CD1c-positive myeloid dendritic cell (primary cell): ENCODE data around the gene DPYSL3.

Experiments used
- DNase-seq: peaks from one replicate; pipeline ENCODE4 v3.0.0-alpha.2; 2016; ENCODE audit errors: extremely low spot score

DPYSL3 gene

DNA sequence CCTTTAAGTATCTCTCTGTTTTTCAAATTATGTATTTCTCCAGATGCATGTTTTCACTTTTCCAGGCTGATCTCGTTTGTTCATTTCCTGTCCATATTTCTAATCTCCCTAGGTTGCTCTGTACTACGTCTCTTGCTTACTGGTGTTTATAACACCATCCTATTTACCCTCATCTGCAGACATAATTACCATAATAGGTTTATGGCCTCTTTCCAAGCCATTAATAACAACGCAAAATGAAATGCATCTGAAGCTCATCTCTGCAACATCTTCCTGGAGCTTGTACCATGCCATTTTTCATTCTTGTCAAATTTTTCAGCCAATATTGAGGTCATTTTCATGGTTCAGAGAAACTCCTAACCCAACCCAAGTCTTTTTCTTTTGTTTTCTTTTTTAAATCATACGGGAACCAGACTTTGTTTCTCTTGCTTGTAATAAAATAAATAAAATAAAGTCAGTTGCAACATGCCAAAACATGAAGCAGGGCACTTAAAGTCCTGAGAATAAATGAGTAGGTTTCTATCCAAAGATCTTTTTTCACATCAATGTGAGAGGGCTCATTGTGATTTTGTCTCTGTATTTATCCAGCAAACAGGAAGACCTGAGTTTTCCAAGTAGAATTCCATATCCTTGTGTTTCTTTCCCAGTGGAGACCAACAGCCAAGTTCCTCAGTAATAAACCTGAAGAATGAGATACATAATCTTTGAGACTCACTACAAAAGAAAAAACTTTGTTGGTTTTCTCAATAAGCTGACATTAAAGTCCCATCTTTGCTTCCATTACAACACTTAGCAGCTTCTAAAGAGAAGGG is 37.0 kb downstream of the DPYSL3 start:
- DNase-seq: no peak

DNA sequence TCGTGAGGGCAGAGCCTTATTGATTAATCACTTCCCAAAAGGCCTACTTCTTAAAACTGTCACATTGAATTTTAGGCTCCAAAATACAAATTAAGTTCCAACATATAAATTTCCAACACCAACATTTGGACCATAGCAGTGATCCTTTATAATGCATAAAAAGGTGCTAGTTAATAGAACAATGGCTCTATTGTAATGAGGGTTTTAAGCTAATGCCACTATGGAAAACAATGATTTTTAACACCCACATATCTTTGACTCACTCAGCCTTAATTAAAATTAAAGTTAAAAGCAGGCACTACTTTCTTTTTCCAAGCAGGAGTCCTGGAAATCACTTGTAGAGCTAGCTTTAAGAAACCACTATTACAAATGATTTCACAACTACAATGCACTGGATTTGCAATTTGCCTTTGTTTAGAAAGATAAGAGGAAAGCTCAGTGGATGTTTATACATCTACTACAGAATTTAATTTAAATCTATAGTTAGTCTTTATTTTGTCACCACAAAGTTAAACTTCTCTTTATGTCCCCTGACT is 41.8 kb downstream of the DPYSL3 start:
- DNase-seq: no peak

DNA sequence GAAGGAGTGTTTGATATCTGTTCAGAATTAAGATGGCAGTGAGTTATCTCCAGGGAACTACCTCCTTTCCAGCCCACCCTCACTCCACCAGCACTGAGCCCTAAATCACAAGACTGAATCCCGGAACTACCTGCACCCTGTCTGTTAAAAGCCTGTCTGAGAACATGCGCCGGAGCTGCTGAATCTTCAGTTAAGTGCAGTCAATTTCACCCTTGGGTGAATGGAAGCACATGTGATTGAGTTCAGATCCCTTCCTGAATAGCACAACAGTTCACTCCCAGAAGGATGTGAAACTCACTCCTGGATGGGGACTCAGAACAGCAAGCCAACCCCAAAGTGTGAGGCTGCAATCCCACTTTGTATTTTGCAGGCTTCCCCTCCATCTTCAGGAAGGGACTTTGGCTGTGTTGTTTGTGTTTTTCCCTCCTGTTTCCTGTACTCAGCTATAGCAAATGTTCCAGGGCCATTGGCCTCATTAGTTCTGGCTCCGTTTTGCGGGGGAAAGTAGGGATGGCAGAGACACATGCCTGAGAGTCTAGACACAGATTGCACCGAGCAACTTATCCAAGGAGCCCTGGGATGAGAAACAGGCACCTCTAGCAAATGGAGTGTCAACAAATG is 43.4 kb downstream of the DPYSL3 start:
- DNase-seq: no peak

DNA sequence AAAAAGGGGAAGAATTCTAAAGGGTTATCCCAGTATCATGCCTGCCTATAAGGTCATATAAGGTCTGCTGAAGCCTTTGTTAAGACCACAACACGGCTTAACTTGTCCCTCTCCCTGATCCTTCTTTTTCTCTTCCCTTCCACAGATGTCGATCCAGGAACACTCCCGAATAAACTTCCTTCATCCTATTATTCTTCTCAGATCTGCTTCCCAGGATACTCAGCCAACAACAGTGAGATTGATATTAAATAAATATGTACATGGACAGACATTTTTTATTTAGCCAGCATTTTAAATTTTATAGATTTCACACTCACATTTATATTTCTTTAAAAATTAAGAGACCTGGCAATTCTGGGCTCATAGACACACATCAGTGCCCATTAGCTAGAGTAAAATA is 44.1 kb downstream of the DPYSL3 start:
- no peak for DNase-seq

DNA sequence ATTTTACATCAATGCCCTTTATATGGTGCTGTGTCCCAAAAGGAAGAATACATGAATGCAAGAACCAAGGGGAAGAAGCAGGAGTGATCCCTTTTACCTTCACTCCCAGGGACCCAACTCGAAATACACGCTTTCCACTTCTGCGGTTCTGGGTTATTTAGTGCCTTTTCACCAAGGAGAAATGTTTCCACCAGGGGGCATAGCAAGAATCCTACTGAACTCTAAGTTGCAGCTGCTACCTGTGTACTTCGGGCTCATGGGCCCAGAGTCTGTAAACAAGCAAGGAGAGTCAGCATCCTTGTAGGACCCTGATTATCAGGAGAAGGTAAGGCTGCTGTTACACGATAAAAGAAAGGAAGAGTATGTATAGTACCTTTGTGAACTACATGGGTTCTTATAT is 45.7 kb downstream of the DPYSL3 start:
- DNase-seq: peak; percentile 34

DNA sequence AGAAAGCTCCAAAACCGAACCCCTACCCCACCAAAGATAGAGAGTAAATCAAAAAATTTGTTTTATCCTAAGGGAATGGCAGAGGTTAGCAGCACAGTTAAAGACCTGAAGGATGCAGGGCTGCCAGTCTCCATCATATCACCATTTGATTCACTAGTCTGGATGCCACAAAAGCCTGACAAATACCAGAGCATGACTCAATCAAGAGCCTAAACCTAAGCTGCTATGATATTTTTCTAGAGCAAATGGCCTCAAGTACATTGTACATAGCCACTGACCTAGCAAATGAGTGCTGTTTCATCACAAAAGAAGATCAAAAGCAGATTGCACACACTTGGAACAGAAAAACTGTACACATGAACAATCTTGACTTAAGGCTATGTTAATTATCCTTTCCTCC is 48.0 kb downstream of the DPYSL3 start:
- no peak for DNase-seq

DNA sequence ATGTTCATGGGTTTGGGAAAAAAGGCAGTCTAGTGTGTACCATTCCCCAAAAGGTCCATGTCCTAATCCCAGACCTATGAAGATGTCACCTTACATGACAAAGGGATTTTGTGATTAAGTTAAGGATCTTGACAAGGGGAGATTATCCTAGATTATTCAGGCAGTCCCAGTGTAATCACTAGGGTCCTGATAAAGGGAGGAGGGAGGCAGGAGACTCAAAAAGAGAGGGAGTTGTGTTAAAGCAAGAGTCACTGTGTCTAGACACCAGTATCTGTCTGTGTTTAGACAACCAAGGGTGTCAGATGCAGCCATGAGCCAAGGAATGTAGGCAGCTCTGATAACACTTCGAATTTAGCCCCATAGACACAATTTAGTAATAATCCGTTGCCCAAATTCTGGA is 49.5 kb downstream of the DPYSL3 start:
- no peak for DNase-seq

DNA sequence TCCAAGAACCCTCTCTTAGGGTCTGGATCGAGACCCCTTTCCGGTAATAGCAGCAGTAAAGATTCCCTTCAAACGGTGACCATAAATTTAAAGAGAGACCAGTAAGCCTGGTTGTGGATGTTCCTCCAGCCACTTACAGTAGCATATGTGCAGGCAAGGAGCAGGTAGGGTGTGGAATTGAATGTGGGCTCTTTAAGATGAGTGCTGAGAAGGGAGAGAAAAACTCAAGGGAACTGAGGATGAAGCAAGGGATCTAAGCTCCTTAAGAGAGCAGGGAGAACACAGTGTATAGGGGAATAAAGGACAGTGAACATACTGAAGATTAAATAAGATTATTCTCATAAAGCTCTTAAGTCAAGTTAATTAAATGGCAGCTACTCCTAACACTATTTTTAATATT is 51.3 kb downstream of the DPYSL3 start:
- DNase-seq: no peak

DNA sequence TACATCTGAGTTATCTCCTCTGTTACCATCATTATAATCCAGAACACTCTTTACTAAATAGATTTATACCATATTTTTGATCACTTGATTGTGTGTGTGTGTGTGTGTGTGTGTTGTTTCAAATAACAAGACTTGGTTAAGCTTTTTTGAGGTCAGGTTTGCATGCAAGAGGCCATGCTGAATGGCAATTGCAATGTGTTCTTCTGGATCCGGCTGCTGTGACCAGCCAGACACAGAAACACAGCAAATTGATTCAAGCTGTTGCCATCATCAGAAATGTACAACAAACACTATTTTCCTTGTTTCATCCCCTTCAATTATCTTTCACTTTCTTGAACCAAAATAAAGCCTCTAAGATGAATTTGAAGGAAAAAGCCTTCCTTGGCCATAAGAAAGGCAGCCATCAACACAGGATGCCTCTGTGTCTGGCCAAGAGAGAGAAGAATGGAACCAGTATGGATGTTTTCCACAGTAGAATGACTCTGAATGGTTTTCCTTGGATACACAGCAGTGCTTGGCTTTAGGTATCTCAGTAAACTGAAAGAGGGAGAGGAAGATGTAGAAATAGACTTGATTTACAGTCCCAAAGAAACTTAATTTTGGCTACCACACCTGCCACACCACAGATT is 53.9 kb downstream of the DPYSL3 start:
- no peak for DNase-seq

DNA sequence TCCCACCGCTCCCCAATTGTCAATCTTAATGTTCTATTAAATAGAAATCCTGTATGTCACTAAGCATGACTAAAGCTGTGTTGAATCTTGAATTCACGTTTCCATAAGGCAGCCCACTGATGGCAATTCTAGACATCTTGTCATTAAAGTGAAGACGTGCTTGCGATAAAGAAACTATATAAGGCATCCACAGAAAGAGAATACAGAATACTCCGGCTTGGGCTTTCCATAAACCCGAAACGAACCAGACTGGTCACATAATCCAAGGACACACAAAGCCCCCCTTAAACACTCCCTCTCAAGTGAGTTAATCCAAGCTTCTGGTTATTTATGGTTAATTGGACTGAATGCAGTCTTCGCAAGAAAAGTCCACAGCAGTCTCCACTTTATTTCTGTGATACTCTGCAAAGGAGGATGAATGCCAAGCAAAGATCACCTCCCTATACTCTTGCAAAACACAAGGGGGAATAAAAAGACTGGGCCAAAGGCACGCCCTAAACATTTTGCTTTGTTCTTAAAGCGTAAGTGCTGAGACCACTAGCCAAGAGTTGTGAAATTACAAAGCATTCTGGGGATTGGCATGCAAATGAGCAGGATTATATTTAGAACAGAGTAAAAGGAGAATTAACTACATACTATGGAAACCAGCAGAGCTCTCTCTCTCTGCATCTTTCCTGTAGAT is 54.7 kb downstream of the DPYSL3 start:
- DNase-seq: no peak

DNA sequence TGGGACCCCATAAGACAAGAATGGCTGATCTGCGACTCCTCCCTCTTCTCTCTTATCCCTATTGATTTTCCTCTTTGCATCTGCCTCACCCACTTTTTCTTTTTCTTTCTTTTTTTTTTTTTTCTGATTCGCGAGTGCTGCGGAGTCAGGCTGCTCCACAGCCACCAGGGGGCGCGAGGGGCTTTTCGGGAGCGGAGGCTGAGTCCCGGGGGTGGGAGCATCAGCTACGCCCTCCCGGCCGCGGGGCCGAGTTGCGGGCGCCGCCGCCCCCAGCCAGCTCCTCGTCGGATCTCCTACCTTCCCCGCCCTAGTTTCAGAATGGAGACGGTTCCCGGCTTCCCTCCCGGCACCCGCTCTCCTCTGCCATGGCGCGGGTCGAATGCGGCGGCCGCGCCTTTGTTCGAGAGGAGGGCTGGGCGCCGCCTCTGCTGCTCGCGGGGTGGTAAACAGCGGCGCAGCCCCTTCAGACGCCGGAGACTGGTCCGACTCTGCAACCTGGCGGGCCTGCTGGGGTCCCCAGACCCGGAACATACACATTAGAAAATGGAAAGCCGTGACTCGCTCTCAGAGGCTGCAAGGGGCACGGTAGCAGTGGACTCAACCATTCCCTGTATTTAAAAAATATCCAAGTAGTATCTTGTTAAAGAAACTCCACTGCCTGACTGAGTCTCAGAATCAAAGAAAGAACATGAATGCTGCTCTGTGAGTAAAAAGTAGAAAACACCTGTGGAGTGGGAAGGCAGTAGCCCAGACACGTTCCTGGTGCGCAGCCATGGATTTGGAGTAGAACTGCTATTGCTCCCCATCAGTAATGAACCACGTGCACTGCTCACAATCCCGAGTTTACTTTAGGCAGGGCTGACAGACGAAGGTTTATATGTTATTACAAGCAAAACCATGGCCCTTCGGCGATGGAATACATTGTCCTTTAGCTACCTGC is 55.7 kb downstream of the DPYSL3 start:
- peak; percentile 80 for DNase-seq

DNA sequence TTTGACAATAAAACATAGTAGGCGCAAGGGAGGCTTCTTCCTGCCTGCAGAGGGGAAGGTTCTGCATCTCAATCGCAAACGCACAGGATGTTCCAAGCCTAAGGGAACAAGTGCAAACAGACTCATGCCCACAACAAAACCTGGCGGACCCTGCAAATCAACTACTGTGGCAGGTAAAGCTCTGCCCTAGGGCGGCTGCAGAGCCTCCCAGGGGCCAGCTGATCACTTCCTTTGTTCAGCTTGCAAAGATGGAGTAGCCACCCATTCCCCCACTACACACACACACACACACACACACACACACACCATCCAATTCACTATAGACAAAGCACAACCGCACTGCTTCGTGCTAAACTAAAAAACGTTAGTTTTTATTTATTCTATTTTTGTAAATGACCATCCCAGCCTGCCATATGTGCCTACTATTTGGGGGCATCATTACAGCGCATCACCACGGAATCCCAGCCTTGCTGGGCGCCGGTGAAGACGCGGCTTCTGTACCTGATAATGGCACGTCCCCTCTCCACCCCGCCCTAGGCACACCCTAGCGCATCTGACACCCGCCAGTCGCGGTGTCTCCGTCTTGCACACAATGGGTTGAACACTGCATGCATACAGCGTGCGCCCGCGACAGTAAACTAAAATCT is 57.6 kb downstream of the DPYSL3 start:
- DNase-seq: no peak

DNA sequence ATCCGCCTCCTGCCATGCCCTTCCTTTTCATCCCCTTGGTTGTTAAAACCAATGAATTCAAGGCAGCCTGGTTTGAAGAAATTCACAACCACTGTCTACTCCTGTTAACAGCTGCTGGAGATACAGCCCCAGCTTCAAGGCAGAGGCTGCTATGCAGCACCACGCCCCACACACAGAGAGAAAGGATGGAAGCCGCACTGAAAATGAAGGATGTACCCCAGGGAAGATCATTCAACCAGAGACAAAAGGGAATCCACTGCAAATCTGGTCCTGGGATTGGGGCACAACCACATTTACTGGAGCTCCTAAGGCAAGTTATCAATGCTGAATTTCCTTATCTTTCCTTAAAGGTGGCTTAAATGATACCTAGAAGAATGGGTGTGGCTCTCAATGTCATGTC is 58.7 kb downstream of the DPYSL3 start:
- DNase-seq: no peak

DNA sequence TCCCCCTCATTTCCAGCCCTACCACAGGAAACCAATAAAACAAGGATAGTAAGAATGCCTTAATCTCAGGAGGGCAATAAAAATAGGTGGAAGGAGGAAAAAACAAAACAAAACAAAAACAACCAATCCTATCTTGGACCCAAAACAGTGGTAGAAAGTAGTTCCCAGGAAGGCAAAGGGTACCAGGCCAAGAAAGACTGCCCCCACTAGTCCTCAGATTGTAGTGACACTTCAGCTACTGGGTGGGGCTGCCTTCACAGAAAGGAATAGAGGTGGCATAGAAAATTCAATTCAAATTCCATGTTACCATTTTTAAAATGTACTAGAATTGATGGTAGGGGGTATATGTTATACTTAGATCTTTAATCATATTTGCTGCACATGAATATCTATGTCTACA is 59.3 kb downstream of the DPYSL3 start:
- no peak for DNase-seq

DNA sequence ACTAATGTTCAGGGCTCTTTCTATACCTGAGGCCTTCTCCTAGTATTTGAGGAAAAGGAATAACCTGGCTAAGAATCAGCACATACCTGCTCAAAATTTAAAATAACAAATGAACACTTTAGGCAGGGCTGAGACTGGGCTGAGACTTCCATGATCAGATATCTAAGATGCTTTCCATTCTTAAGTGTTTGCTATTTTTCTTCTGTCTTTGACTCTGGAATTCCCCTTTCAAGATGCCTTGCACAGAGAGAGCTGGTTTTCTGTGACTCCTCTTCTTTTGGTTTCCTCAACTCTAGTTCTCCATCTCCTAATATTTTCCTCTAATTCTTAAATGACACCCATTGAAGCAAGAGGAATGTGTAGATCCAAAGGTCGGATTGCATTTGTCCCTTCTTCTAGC is 61.1 kb downstream of the DPYSL3 start:
- no peak for DNase-seq

DNA sequence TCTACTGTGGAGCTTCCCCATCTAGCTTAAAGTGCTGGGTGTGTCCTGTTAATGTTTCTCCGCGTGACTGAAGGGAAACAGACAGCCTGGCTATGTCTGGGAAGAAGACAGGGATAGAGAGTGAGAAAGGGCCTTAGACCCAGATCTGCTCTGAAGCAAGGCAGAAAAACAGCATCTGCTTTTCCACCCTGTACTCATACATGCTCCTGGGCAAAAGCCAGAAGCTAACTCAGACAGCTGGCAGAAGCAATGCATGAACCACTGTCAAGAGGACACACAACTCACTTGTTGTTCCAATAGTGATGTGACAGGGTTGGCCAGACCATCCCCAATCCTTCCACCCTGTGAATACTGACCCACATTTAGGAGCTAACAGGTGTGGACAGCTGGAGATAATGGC is 63.3 kb downstream of the DPYSL3 start:
- DNase-seq: no peak

DNA sequence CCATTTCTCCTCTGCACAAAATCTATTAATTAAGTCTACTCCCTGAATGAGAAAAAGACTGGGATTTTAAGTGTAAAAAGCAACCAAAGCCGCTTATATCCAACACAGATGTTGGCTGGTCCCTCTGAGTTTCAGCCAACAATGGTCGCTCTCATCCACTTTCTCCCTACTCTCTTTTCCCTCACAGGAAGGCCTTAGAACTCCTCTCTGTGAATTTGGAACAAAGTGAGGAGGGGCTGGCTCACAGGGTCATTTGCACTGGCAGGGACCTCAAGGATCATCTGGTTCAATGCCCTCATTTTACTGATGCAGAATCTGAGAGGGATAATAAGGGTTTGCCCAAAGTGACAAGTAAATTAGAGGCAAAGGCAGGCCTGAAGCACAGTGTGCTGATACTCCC is 64.0 kb downstream of the DPYSL3 start:
- DNase-seq: no peak

DNA sequence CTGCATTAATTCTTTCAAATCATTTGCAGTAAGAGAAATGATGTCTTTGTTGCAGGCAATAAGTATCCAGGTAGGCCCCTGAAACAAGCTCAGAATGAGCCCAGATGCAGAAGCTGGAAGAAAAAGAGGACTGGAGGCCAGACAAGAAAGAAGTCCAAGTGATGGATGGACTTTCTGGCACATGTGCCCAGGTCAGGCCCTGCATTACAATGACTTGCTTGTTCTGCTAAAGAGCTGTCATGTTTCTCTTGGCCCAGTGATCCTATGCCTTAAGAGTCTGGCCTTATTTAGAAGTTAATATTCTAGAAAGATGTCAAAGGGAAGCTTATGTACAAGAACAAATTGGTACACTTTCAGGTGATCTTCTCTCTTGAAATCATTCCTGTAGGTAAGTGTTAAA is 64.8 kb downstream of the DPYSL3 start:
- DNase-seq: no peak

DNA sequence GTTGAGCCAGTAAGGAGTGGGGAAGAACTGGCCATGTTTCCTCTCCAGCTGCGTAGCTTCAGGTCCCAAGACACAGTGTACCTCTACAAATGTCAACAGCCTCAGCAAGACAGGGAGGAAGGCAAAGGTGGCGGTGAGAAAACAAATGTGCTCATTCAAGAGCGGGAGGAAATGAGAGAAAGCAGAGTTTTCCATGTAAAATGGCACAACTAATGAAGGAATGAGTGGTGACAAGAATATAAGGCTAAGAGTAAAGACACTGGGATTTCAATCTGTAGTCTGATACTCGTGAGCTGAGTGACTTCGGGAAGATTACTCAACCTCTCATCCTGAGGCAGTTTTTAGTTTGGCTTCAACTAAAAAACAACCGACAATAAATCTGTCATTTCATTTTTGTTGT is 67.6 kb downstream of the DPYSL3 start:
- DNase-seq: no peak

DNA sequence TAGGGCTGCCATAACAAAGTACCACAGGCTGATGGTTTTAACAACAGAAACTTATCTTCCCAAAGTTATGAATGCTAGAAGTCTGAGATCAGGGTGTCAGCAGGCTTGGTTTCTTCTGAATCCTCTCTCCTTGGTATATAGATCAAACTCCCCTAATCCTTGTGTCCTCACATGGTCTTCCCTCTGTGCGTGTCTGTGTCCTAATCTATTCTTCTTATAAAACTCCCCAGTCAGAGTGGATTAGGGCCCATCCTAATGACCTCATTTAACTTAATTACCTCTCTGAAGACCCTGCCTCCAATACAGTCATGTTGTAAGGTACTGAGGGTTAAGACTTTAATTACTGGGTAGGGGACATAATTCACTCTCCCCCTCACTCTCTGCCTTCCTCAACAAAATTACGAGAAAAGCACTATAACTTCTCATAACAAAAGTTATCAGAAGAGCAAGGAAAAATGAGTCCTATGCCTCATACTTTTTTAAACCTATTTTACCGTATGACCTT is 68.6 kb downstream of the DPYSL3 start:
- DNase-seq: no peak

DNA sequence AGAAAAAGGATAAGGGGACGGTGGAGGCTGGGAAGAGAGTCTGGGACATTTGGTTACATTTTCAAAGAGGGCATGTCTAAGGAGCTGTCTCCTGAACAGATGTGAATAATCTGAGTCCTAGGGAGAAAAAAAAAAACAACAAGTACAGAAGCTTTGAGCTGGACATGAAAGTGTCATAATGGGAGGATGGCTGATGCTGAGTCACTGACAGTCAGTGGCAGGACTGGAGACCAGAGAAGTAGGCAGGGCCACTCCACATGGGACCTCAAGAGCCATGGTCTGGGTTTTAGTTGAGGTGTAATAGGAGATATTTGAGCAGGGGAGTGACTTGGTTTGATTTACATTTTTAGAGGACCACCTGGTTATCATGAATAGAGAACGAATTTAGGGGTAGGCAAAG is 70.6 kb downstream of the DPYSL3 start:
- no peak for DNase-seq
